GM19238 (cell line): Measurements from ENCODE around the gene HPN.
A peak's percentile ranks its signal among the peaks of the same experiment; 100 is the strongest.
"Not testable (repeated sequence)": the region's sequence is repeated elsewhere in the genome, so short reads cannot be mapped to it uniquely, and the experiment has no call there.

Experiments used
- DNase-seq: peaks from one replicate; pipeline ENCODE4 v3.0.0; 2011; ENCODE audit warnings: low spot score; ENCODE audit not compliant: insufficient read length

Gene HPN

DNA sequence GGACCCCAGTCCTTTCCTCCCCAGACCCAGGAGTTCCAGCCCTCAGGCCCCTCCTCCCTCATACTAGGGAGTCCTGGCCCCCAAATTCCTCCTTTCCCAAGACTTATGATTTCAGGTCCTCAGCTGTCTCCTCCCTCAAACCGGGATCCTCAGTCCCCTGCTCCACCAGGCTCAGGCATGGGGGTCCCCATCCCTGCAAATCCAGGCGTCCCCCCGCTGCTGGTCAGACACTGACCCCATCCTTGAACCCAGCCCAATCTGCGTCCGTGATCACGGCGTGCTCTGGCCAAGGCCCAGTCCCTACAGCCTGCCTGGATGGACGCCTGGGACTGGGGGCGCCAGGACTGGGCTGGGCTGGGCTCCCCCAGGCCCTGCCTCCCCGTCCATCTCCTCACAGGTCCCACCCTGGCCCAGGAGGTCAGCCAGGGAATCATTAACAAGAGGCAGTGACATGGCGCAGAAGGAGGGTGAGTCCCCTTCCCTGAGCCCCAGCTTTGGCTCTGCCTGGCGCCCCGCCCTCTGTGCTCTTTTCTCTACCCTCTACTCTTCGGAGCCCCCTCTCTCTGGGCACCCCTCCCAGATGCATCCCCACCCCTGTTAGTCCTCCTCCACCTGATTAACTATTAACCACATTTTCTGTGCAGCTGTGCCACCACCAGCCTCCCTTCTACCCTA is 672 bp downstream of the HPN start:
- DNase-seq: no peak

DNA sequence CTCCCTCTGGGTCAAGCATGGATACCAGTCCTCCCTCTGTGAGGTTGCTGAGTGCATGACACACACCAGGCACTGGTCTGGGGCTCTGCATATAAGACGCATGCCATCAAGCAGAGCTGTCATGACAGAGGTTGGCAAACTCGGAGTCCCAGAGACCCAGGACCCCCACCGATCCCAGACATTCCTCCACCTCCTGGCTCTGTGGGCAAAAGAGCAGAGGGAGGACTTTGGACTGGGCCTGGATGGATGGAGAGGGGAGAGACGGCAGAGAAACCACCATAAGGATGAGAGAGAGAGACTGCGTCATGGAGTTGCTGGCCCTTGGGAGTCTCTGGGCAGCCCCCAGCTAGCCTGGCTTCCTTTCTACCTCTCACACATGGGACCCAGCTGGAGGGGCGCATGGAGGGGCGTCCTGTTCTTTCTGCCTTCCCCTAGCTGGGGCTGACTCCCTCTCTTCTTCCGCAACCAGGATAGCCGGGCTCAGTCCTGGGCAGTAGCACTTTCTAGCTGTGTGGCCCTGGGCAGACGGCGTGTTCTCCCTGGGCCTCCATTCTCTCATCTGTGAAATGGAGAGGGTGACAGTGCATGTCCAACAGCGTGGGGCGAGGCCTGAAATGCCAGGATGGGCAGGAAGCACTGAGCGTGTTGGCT is 1.6 kb downstream of the HPN start:
- DNase-seq: no peak

DNA sequence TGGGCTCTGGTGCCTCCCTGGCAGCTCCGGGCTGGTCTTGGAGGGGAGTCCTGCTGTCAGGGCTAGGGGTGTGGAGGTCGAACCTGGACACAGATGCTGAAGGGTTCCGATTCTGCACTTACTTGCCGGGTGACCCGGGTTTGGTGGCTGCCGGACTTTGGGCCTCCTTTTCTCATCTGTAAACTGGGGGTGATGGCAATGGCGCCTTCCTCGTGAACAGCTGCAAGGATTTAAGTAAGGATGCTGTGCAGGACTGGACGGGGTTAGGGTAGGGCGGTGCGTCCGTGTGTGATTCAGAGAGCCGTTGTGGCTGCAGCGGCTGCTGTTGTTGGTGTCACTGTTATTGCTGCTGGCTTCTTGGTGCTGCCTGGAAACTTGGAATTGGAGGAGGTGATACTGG is 2.4 kb downstream of the HPN start:
- no peak for DNase-seq

- DNase-seq: peak; percentile 54
Measured at GRCh38 chr19:35044317-35045117, 3.0 kb downstream of the HPN start.

- DNase-seq: peak; percentile 75
Measured at GRCh38 chr19:35045667-35046300, 4.3 kb downstream of the HPN start.

DNA sequence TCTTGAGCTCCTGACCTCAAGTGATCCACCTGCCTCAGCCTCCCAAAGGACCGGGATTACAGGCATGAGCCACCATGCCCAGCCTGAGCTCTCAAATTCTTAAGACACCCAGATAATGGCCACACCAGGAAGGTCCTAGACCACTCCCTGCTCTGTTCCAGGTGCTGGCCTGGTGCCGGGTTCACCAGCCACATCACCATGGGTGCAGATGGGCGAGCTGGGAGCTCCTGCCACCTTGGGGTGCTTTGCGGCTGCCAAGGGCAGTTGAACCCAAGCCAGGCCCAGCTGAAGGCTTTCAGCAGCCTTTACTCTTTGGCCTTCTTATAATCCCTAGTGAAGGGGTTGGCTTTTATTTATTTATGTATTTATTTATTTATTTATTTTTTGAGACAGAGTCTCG is 4.9 kb downstream of the HPN start:
- no peak for DNase-seq

- DNase-seq: no peak
Measured at GRCh38 chr19:35048911-35049411, 7.4 kb downstream of the HPN start.

DNA sequence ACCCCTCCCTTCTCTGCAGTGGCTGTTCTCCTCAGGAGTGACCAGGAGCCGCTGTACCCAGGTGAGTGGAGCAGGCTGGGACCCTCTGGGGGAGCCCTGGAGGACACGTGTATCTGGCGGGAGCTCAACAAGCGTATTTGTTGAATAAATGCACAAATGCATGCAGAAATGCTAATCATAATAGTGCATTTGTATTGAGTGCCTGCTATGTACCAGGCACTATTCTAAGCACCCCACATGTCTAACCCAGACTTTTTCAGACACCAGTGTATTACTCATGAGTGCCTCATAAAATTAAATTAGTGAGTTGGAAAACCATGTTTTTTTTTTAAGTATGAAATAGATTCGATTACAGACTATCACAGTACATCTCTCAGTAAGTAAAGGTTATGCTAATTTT is 7.9 kb downstream of the HPN start:
- DNase-seq: no peak

DNA sequence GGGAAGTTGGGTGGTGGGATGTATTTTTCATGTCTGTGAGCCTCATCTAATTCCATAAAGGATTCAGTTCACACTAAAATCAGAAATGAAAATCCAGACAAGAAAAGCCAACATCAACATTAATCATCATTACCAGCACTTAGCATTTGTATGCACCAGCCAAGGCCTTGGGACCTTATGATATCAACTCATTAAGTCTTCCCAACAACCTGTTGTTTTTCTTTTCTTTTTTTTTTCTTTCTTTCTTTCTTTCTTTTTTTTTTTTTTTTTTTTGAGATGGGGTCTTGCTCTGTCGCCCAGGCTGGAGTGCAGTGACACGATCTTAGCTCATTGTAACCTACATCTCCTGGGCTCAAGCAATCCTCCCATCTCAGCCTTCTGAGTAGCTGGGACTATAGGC is 9.1 kb downstream of the HPN start:
- not testable (repeated sequence) for DNase-seq

GRCh38 chr19:35051268-35051667 is 9.7 kb downstream of the HPN start:
- DNase-seq: not testable (repeated sequence)

- no peak for DNase-seq
Measured at GRCh38 chr19:35051796-35052195, 10.3 kb downstream of the HPN start.

GRCh38 chr19:35052599-35053190 is 11.2 kb downstream of the HPN start:
- no peak for DNase-seq

DNA sequence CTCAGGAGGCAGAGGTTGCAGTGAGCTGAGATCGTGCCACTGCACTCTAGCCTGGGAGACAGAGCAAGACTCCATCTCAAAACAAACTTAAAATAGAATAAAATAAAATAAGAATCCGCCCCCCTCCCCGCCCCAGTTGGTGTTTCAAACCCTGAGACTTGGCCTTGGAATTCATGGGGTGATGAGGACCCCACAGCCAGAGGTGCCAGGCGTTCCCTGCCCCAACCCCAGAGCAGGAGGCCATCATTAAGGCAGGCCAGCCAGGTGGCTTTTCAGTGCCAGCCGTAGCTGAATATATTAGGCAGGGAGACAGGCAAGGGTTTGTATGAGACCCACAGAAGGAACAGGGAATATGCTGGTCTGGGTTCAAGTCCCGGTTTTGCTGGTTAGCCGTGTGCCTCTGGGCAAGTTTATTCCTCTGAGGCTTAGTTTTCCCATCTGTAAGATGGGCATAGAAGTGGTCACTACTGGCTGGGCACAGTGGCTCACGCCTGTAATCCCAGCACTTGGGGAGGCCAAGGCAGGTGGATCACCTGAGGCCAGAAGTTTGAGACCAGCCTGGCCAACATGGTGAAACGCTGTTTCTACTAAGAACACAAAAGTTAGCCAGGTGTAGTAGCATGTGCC is 12.3 kb downstream of the HPN start:
- no peak for DNase-seq

DNA sequence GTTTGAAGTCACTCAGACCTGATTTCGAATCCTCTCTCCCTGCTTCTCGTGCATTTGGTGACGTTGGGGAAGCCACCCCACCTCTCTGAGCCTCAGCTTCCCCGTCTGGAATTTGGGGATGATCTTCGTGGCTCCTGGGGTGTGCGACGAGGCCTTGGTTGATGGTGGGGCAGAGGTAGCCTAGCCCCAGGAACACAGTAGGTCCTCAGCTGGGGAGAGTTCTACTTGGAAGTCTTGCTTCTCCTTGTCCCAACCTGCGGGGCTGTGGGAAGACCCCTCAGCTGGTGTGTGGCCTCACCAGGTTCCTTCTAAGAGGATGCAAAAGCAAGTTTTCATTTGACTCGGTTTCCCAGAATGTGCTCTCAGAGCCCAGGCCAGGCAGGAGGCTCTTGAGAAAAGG is 13.1 kb downstream of the HPN start:
- DNase-seq: no peak

DNA sequence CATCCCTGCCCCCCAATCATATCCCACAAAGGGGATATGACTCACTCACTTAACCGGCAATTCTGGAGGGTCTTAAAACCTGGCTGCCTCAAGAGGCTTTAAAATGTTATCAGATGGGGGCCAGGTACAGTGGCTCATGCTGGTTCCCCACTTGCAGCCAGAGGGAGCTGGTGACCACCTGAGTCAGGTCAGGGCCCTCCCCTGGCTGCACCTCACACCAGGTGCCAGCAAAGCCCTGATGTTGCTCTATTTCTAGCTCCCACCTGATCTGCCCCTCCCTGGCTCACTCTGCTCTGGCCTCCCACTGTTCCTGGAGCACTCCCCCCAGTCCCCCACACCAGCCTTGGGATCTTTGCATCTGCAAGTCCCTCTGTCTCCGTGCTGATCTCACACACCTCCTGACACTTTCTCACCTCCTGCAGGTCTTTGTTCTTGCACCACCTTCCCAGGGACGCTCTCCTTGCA is 14.2 kb downstream of the HPN start:
- DNase-seq: no peak

DNA sequence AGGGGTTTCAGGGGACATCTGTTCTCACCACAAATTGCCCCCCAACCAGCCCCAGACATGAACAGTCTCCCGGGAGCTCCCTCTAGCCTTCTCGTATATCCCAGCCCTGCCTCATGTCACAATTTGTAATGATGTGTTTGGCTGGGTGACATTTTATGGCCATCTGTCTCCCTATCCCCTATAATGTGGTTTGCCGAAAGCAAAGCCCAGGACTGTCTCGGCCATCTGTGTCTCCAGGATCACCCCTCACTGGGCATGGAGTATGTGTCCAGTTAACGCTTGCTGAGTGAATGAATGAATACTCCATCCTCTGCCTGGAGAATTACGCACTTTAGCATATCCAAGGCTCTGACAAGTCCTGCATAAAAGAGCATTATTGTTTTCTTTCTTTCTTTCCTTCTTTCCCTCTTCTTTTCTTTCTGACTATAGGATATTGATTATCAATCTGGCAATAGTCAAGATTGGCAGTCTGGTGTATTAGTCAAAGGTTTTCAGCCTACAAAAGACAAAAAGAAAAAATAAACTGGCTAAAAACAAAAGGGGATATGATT is 15.1 kb downstream of the HPN start:
- no peak for DNase-seq

- no peak for DNase-seq
Measured at GRCh38 chr19:35058370-35058769, 16.8 kb downstream of the HPN start.

DNA sequence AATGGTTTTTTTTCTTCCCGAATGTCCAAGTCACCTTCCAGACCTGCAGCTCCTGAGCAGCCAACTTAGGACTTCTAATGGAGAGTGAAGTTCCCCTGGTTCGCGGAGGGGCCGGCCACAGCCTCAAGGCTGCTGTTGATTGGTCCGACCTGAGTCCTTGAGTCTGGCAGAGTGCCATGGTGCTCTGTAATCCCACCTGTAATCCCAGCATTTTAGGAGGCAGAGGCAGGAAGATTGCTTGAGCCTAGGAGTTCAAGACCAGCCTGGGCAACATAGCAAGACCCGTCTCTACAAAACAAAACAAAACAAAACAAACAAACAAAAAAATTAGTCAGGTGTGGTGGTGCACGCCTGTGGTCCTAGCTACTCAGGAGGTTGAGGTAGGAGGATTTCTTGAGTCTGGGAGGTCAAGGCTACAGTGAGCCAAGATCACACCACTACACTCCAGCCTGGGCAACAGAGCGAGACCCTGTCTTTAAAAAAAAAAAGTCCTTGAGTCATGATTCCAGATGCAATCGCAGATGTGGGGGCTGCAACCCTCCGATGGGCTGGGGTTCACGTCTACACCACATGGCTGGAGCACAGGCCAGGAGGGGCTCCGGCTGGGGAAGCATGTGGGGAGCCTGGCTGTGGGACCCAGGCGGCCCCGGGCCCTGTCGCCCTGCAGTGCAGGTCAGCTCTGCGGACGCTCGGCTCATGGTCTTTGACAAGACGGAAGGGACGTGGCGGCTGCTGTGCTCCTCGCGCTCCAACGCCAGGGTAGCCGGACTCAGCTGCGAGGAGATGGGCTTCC is 17.7 kb downstream of the HPN start:
- DNase-seq: no peak

DNA sequence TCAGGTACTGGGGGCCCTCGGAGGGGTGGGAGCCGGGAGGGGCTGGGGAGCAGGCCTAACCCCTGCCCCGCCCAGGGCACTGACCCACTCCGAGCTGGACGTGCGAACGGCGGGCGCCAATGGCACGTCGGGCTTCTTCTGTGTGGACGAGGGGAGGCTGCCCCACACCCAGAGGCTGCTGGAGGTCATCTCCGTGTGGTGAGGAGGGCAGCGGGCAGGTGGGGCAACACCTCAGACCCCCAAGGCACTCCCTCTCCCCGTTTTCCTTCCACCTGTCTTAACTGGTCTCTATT is 18.2 kb downstream of the HPN start:
- no peak for DNase-seq
